ENCODE data around the gene GTF2H1. TPM values are rescaled to one million over a fixed set of nuclear protein-coding genes. Genes with fewer than 3 reads are reported as not detected.

GTF2H1 gene
- total RNA-seq, 1 experiment from 2014 or later = 89.1 TPM

- H3K27ac ChIP-seq = no peak overlapping the region
- ChIA-PET CTCF (no interaction called here), POLR2A (ENCODE audit: unreplicated experiment) (interaction anchor here (0.6 kb wide), 1 partner anchor 17 kb away, joined by 13 read pairs; no protein-coding TSS in a partner anchor)
- H3K9me2 ChIP-seq (ENCODE audit: insufficient read depth) = no peaks in the 10 kb centered on the region
- H3K9me3 ChIP-seq (ENCODE audit: insufficient read depth, low read depth) = no peaks in the 10 kb centered on the region
- no peak for DNase-seq
- no peak overlapping the region for H3K4me3 ChIP-seq
- intact Hi-C loops (cut with micrococcal nuclease; ENCODE audit: unreplicated experiment) = no loop called here
- no TSS peak for BruUV-seq (replicated peaks)
- H3K4me2 ChIP-seq = no peak overlapping the region
- H3K79me2 ChIP-seq (ENCODE audit: low read depth) = no peaks in the 10 kb centered on the region
- peaks cover 23% of the 10 kb centered on the region; the same call in 1 of the 2 replicates for H3F3A ChIP-seq (ENCODE audit: insufficient read depth, low read depth)
- TF ChIP-seq EZH2 (IDR thresholded peaks at IDR 0.05; ENCODE audit: low read depth) (no peak), CTCF (conservative IDR thresholded peaks at IDR 0.05) (no peak)
- H3K36me3 ChIP-seq (ENCODE audit: low read depth) = peaks cover 27% of the 10 kb centered on the region
- H2AFZ ChIP-seq = no peak overlapping the region
- H4K20me1 ChIP-seq (ENCODE audit: insufficient read depth) = no peaks in the 10 kb centered on the region; the same call in 1 of the 2 replicates
- H3K4me1 ChIP-seq (replicated peaks; ENCODE audit: insufficient read depth) = no peaks in the 10 kb centered on the region
- no peaks in the 10 kb centered on the region for H3K27me3 ChIP-seq (ENCODE audit: insufficient read depth, low read depth)
Observed at GRCh38 chr11:18368221-18368620, 45.9 kb downstream of the GTF2H1 start.

- DNase-seq = no peak
- no peaks in the 10 kb centered on the region for H3K9me2 ChIP-seq (ENCODE audit: insufficient read depth)
- TF ChIP-seq CTCF (conservative IDR thresholded peaks at IDR 0.05) (no peak), EZH2 (IDR thresholded peaks at IDR 0.05; ENCODE audit: low read depth) (no peak)
- H3K4me2 ChIP-seq = no peak overlapping the region
- ChIA-PET CTCF (no interaction called here), POLR2A (ENCODE audit: unreplicated experiment) (interaction anchor here (0.6 kb wide), 2 partner anchors 13 to 25 kb away, joined by 7 to 19 read pairs; partner anchors contain the start of gene LDHA)
- H2AFZ ChIP-seq = no peak overlapping the region
- no peaks in the 10 kb centered on the region for H3K9me3 ChIP-seq (ENCODE audit: insufficient read depth, low read depth)
- no peaks in the 10 kb centered on the region for H3K27me3 ChIP-seq (ENCODE audit: insufficient read depth, low read depth)
- peaks cover 17% of the 10 kb centered on the region for H3K36me3 ChIP-seq (ENCODE audit: low read depth)
- BruUV-seq (replicated peaks) = no TSS peak
- H3F3A ChIP-seq (ENCODE audit: insufficient read depth, low read depth) = peaks cover 19% of the 10 kb centered on the region; the same call in 1 of the 2 replicates
- H3K79me2 ChIP-seq (ENCODE audit: low read depth) = no peaks in the 10 kb centered on the region
- H3K27ac ChIP-seq = no peak overlapping the region
- H3K4me1 ChIP-seq (replicated peaks; ENCODE audit: insufficient read depth) = no peaks in the 10 kb centered on the region
- intact Hi-C loops (cut with micrococcal nuclease; ENCODE audit: unreplicated experiment) = no loop called here
- H3K4me3 ChIP-seq = no peak overlapping the region
- no peaks in the 10 kb centered on the region; the same call in 1 of the 2 replicates for H4K20me1 ChIP-seq (ENCODE audit: insufficient read depth)
Observed at GRCh38 chr11:18369398-18369797, 47.0 kb downstream of the GTF2H1 start.

GRCh38 chr11:18371279-18371678 lies 48.9 kb downstream of the GTF2H1 start:
- peaks cover 12% of the 10 kb centered on the region; the same call in 1 of the 2 replicates for H3K36me3 ChIP-seq (ENCODE audit: low read depth)
- no peak overlapping the region for H3K4me3 ChIP-seq
- no peak for TF ChIP-seq EZH2 (IDR thresholded peaks at IDR 0.05; ENCODE audit: low read depth)
- no peak for TF ChIP-seq CTCF (conservative IDR thresholded peaks at IDR 0.05)
- H3K9me3 ChIP-seq (ENCODE audit: insufficient read depth, low read depth) = no peaks in the 10 kb centered on the region
- intact Hi-C loops (cut with micrococcal nuclease; ENCODE audit: unreplicated experiment) = no loop called here
- H3F3A ChIP-seq (ENCODE audit: insufficient read depth, low read depth) = peaks cover 29% of the 10 kb centered on the region
- BruUV-seq (replicated peaks) = no TSS peak
- no peaks in the 10 kb centered on the region for H3K27me3 ChIP-seq (ENCODE audit: insufficient read depth, low read depth)
- H3K27ac ChIP-seq = no peak overlapping the region
- ChIA-PET POLR2A (ENCODE audit: unreplicated experiment) (no interaction called here), CTCF (no interaction called here)
- H3K4me2 ChIP-seq = no peak overlapping the region
- H4K20me1 ChIP-seq (ENCODE audit: insufficient read depth) = no peaks in the 10 kb centered on the region
- no peaks in the 10 kb centered on the region for H3K9me2 ChIP-seq (ENCODE audit: insufficient read depth)
- no peak overlapping the region for H2AFZ ChIP-seq
- no peaks in the 10 kb centered on the region for H3K4me1 ChIP-seq (replicated peaks; ENCODE audit: insufficient read depth)
- no peak for DNase-seq
- no peaks in the 10 kb centered on the region for H3K79me2 ChIP-seq (ENCODE audit: low read depth)
